Stimulated activated naive CD8-positive, alpha-beta T cell treated with anti-CD3 and anti-CD28 coated beads, Interleukin-15, Interleukin-2, amounts not matched to agents 100 U/mL and 50 U/mL, for 24 hours (primary cell): ENCODE measurements around the gene LGR4.
"Not testable (repeated sequence)": the region's sequence is repeated elsewhere in the genome, so short reads cannot be mapped to it uniquely, and the experiment has no call there.

ENCODE experiments used
- ATAC-seq: fragments of 150-1000 bp; cut with Tn5 transposase; one replicate; pipeline ENCODE4 v1.10.0; 2021
- DNase-seq: peaks from one replicate; pipeline ENCODE4 v3.0.0; 2021

The LGR4 gene

GRCh38 chr11:27347359-27348339, 124.9 kb downstream of the LGR4 start:
- no peak for DNase-seq

GRCh38 chr11:27339941-27340340, 132.6 kb downstream of the LGR4 start:
- DNase-seq (no peak), ATAC-seq (no peak)

More at GRCh38 chr11:27347359-27348339, 124.9 kb downstream of the LGR4 start:
- no peak for ATAC-seq

DNA sequence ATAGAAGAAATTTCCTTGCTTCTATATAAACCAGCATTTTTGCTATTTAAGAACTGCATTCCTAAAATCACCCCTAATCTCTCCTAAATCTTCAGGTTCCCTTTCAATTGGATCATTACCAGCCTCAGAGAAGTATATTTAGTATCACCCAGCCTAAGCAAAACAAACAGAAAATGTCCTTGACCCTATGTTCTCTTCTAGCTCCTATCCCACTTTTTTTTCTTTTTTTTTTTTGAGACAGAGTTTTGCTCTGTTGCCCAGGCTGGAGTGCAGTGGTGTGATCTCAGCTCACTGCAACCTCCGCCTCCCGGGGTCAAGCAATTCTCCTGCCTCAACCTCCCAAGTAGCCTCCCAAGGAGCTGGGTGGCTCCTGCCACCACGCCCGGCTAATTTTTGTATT, 137.8 kb downstream of the LGR4 start:
- ATAC-seq, DNase-seq: not testable (repeated sequence)

DNA sequence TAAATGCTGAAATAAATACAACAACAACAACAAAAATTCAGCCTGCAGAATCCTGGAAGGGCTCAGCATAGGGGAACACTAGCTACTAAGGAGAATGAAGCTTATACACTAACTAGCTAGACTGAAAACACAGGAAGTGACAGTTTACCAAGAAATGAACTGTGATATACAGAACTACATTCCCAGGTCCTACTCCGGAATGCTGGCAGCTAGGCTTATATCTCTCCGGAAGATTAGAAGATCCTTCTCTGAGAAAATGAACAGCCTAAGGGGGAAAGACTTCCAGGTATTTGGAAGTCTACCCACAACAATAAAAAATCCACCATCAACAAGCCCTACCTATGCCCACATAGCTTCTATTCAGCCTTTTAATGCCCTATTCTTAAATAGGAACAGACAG, 140.6 kb downstream of the LGR4 start:
- ATAC-seq, result no peak
- DNase-seq, result no peak

DNA sequence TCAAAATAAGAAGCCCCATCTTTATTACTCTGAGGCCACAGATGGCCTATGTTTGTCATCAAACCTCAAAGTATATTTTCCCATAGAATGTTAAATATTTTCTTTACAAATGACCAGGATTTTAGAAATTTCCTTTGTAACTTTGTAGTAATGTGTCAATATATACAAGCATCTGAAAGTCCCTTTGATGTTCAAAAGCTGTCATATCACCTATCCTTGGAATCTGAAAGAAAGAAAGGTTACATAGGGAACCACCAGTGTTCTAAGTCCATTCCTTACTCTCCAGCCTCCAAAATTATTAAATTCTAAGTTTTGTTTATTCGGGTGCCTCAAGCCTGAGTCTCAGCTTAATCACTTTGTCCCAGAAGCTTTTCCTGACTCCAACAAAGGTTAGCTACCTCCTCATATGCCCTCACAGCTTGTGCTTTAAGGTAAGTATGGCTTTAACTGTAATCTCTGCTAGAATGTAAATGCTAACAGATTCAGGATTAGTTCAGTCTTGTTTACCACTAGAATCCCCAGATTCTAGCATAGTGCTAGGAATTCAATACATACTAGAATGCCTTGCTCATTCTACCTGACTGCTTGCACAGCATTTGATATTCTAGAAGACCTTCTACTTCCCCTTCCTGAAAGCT, 141.8 kb downstream of the LGR4 start:
- ATAC-seq (no peak), DNase-seq (no peak)

- DNase-seq, result no peak
- ATAC-seq, result no peak
Observed at GRCh38 chr11:27329867-27330632, 142.5 kb downstream of the LGR4 start.

- DNase-seq (no peak), ATAC-seq (no peak)
Observed at GRCh38 chr11:27328614-27329013, 144.0 kb downstream of the LGR4 start.

GRCh38 chr11:27327064-27327463, 145.5 kb downstream of the LGR4 start:
- ATAC-seq, DNase-seq: not testable (repeated sequence)

- not testable (repeated sequence) for ATAC-seq, DNase-seq
Observed at GRCh38 chr11:27322196-27322595, 150.4 kb downstream of the LGR4 start.

- not testable (repeated sequence) for DNase-seq, ATAC-seq
Observed at GRCh38 chr11:27321340-27321739, 151.2 kb downstream of the LGR4 start.

GRCh38 chr11:27319072-27319471, 153.5 kb downstream of the LGR4 start:
- DNase-seq (no peak), ATAC-seq (peak; percentile 97)

GRCh38 chr11:27317751-27318150, 154.8 kb downstream of the LGR4 start:
- DNase-seq (no peak), ATAC-seq (no peak)
